HL-60 (cell line): ENCODE results near the gene ALG8.

ENCODE experiments used
- CTCF ChIP-seq: IDR thresholded peaks from one replicate; pipeline ENCODE4 v1.5.1; 2011; ENCODE audit warnings: low read length, control low read depth, inconsistent platforms; ENCODE audit not compliant: insufficient read depth
- GABPA ChIP-seq: IDR thresholded peaks from 2 replicates; pipeline ENCODE4 v1.6.1; 2012; ENCODE audit warnings: low read depth
- POLR2AphosphoS5 ChIP-seq: IDR thresholded peaks from 2 replicates; pipeline ENCODE4 v1.6.1; 2012; ENCODE audit warnings: low read depth
- REST ChIP-seq: IDR thresholded peaks from 2 replicates; pipeline ENCODE4 v1.6.1; 2012; ENCODE audit warnings: low read depth; ENCODE audit not compliant: insufficient replicate concordance
- SPI1 ChIP-seq: IDR thresholded peaks from 2 replicates; pipeline ENCODE4 v1.6.1; 2012; ENCODE audit warnings: low read depth, mild to moderate bottlenecking, borderline replicate concordance

GRCh38 chr11:78069465-78069864 lies 70.0 kb downstream of the ALG8 start:
- TF ChIP-seq CTCF: no peak
- TF ChIP-seq POLR2AphosphoS5: no peak
- no peak for TF ChIP-seq REST
- no peak for TF ChIP-seq GABPA
- TF ChIP-seq SPI1: no peak
